Activated T-cell treated with anti-CD3 and anti-CD28 coated beads, Interleukin-2, amount 50 U/mL, for 24 hours (primary cell): Measurements from ENCODE around the gene MACROD2.

Experiments used
- DNase-seq: peaks from one replicate; pipeline ENCODE4 v3.0.0-alpha.2; 2020
- H3K27ac Mint-ChIP-seq: 2 replicates; pipeline ENCODE4 v1.8.0; 2020; ENCODE audit warnings: mild to moderate bottlenecking, mixed read lengths
- H3K27me3 Mint-ChIP-seq: 2 replicates; pipeline ENCODE4 v1.8.0; 2020; ENCODE audit warnings: mixed read lengths
- H3K36me3 Mint-ChIP-seq: 2 replicates; pipeline ENCODE4 v1.8.0; 2020; ENCODE audit warnings: low read depth, mixed read lengths
- H3K4me1 Mint-ChIP-seq: 2 replicates; pipeline ENCODE4 v1.8.0; 2020; ENCODE audit warnings: low read depth, mixed read lengths
- H3K4me3 Mint-ChIP-seq: 2 replicates; pipeline ENCODE4 v1.8.0; 2020; ENCODE audit warnings: mild to moderate bottlenecking, moderate library complexity, mixed read lengths
- H3K9me3 Mint-ChIP-seq: 2 replicates; pipeline ENCODE4 v1.8.0; 2020; ENCODE audit warnings: mixed read lengths

MACROD2 gene

DNA sequence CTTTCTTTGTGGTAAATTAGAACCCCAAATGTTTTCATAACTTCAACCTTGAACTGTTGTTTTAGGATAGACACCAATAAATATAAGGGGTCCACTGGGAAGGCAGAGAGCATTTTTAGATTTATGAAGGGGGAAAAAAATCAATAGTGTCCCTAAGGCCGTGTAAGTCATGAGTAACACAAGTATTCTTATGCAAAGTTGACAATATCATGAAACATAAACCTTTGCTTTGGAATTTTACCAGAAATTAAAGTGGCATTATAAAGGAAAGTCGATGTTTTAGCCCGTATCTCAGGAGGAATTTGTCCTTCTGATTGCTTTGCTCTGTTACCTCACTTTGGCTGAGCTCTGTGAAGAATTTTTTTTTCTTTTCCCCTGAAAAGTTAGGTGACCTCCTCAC is 737.0 kb downstream of the MACROD2 start:
- DNase-seq: no peak
- no peak overlapping the region for H3K4me3 Mint-ChIP-seq
- peaks cover 13% of the 10 kb centered on the region for H3K9me3 Mint-ChIP-seq
- H3K27ac Mint-ChIP-seq: no peak overlapping the region
- H3K4me1 Mint-ChIP-seq: no peaks in the 10 kb centered on the region
- H3K36me3 Mint-ChIP-seq: no peaks in the 10 kb centered on the region
- H3K27me3 Mint-ChIP-seq: no peaks in the 10 kb centered on the region

DNA sequence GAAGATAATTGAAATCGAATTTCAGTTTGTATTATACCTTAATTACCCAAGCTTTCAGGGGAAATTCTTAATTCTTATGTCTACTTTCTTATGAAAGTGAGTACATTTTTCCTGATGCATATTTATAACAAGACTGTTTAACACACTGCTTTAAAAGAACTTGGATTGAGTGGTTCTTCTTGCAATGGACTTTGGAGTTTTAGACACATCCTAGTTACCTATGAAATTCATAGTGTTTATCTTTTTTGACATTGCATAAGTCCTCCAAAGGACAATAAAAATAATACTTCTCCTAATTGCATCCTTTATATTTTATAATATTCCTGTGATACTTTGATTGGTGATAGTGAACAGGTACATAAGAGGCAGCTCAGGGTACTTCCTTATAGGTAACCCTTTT is 737.7 kb downstream of the MACROD2 start:
- Mint-ChIP-seq H3K36me3 (no peaks in the 10 kb centered on the region), H3K27ac (no peak overlapping the region), H3K4me3 (no peak overlapping the region), H3K27me3 (no peaks in the 10 kb centered on the region), H3K4me1 (no peaks in the 10 kb centered on the region), H3K9me3 (peaks cover 10% of the 10 kb centered on the region)
- no peak for DNase-seq

DNA sequence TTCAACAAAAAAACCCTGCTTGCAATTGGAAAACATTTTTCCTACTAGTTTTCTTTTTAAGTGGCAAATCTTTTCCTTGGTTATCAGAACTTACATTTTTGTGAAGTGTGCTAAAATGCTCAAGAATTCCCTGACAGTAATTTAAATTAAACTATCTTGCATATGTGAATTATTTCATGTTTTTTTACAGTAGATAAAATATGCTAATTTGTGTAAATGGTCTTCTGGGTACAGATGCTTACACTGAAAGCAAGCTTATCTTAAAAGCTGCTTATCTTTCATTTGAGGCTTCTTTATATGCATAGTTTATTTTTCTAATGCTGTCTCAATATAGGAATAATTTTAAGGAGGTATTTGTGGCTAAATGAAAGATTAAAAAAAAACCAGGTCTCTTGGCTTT is 745.1 kb downstream of the MACROD2 start:
- no peak for DNase-seq
- no peaks in the 10 kb centered on the region for H3K27me3 Mint-ChIP-seq
- H3K36me3 Mint-ChIP-seq: no peaks in the 10 kb centered on the region
- H3K4me3 Mint-ChIP-seq: no peak overlapping the region
- H3K9me3 Mint-ChIP-seq: peaks cover 9% of the 10 kb centered on the region
- H3K4me1 Mint-ChIP-seq: no peaks in the 10 kb centered on the region
- H3K27ac Mint-ChIP-seq: no peak overlapping the region

DNA sequence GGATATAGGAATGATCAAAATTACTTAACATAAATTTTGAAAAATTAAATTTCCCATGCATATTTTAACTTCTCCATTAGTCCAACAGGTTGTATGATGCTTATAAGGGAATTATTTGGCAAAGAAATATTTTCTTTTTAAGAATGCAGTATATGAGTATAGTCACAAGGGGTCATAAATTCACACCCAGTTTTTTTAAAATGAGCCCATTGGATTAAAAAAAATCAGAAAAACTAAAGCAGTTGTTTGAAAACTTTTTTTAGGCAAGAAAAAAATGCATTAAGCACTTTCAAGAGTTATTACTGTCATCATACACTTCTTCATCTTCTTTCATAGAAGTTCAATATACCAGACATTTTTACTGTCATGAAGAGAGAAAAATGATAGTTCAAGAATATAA is 746.3 kb downstream of the MACROD2 start:
- Mint-ChIP-seq H3K27ac (no peak overlapping the region), H3K4me3 (no peak overlapping the region), H3K36me3 (no peaks in the 10 kb centered on the region), H3K9me3 (peaks cover 9% of the 10 kb centered on the region), H3K4me1 (no peaks in the 10 kb centered on the region), H3K27me3 (no peaks in the 10 kb centered on the region)
- DNase-seq: no peak

DNA sequence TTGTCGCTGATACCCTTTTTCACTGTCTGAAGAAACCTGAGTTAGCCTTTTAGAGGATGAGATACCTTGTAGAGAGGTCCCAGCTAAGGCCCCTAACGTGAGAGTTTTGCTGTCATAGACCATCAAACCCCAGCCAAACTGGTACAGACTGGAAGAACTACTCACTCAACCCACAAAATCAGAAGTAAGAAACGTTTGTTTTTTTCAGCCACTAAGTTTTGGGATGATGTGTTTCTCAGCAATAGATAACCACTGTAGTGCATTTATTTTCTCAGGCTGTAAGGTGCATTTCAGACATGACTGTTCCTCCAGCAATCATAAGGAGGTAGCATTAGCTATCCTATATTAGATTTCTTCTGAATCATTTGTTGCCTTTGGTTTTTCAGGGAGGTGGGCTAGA is 749.4 kb downstream of the MACROD2 start:
- peaks cover 9% of the 10 kb centered on the region for H3K9me3 Mint-ChIP-seq
- no peak overlapping the region for H3K4me3 Mint-ChIP-seq
- no peak overlapping the region for H3K27ac Mint-ChIP-seq
- no peak for DNase-seq
- H3K27me3 Mint-ChIP-seq: no peaks in the 10 kb centered on the region
- no peaks in the 10 kb centered on the region for H3K36me3 Mint-ChIP-seq
- no peaks in the 10 kb centered on the region for H3K4me1 Mint-ChIP-seq

DNA sequence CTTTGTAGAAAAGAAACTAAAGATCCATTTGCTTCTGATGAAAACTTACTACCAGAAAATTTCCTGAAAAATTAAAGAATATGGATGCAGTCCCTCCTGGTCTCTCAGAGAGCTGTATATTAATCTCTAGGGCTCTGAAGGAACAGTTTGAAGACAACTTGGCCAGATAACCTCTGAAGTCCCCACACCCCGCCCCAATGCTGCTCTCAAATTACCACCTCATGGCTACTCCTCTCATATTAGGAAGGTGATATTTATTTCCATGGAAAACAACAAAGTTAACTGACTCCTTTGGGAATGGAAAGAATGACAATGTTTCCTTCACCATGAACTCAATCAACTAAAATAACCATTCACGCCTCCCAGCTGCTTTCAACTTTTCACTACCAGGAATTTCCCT is 750.5 kb downstream of the MACROD2 start:
- H3K27me3 Mint-ChIP-seq: no peaks in the 10 kb centered on the region
- no peak overlapping the region for H3K4me3 Mint-ChIP-seq
- H3K27ac Mint-ChIP-seq: no peak overlapping the region
- H3K9me3 Mint-ChIP-seq: peaks cover 9% of the 10 kb centered on the region
- H3K36me3 Mint-ChIP-seq: no peaks in the 10 kb centered on the region
- no peak for DNase-seq
- no peaks in the 10 kb centered on the region for H3K4me1 Mint-ChIP-seq

DNA sequence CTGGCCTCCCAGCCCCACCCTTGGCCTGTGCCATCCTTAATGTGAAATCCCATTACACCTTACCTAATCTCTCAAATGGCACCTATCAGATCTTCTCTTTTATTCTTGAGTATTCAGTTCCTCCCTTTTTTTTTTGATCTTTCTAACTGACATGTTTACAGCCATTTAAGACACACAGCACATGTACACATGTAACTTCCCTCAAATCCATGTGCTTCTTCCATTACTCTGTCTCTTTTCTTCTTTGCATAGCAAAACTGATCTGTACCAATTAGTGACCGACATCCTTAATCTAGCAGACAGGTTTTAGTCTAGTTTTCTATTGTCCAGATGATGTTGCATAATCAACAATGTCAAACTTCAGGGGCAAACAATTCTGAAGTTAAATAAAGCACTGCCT is 755.9 kb downstream of the MACROD2 start:
- Mint-ChIP-seq H3K27me3 (no peaks in the 10 kb centered on the region), H3K9me3 (peaks cover 6% of the 10 kb centered on the region)

DNA sequence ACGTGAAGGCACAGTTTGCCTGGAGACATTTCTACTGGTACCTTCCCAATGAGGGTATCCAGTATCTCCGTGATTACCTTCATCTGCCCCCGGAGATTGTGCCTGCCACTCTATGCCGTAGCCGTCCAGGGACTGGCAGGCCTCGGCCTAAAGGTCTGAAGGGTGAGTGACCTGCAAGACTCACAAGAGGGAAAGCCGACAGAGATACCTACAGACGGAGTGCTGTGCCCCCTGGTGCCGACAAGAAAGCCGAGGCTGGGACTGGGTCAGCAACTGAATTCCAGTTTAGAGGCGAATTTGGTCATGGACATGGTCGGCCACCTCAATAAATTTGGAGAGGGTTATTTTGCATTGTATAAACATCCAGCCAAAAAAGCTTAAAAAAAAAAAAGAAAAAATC is 762.4 kb downstream of the MACROD2 start:
- Mint-ChIP-seq H3K9me3 (peaks cover 3% of the 10 kb centered on the region), H3K27ac (no peak overlapping the region), H3K36me3 (no peaks in the 10 kb centered on the region), H3K4me1 (no peaks in the 10 kb centered on the region), H3K4me3 (no peak overlapping the region), H3K27me3 (no peaks in the 10 kb centered on the region)
- no peak for DNase-seq

More for the DNA sequence above, 755.9 kb downstream of the MACROD2 start:
- H3K27ac Mint-ChIP-seq: no peak overlapping the region
- no peak for DNase-seq
- H3K4me1 Mint-ChIP-seq: no peaks in the 10 kb centered on the region
- no peak overlapping the region for H3K4me3 Mint-ChIP-seq
- H3K36me3 Mint-ChIP-seq: no peaks in the 10 kb centered on the region

DNA sequence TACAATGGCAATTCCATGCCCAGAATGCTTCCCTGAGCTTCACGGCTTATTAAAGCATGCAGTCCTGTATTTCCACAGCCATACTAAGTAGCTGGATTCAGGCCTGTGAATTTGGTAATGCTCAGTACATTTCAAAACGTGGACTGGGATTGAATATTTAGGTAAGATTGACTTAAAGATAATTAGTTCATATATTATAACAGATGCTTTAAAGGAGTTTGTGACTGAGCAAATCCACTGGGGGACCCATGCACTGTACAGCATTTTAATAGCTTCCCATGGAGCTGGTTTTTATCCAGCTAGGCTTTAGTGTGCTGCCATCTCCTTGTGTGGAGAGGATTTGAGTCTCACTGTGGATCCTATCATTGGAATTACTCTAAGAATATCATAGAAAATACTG is 763.0 kb downstream of the MACROD2 start:
- peaks cover 3% of the 10 kb centered on the region for H3K9me3 Mint-ChIP-seq
- H3K27ac Mint-ChIP-seq: no peak overlapping the region
- H3K27me3 Mint-ChIP-seq: no peaks in the 10 kb centered on the region
- no peak for DNase-seq
- no peak overlapping the region for H3K4me3 Mint-ChIP-seq
- no peaks in the 10 kb centered on the region for H3K4me1 Mint-ChIP-seq
- H3K36me3 Mint-ChIP-seq: no peaks in the 10 kb centered on the region

DNA sequence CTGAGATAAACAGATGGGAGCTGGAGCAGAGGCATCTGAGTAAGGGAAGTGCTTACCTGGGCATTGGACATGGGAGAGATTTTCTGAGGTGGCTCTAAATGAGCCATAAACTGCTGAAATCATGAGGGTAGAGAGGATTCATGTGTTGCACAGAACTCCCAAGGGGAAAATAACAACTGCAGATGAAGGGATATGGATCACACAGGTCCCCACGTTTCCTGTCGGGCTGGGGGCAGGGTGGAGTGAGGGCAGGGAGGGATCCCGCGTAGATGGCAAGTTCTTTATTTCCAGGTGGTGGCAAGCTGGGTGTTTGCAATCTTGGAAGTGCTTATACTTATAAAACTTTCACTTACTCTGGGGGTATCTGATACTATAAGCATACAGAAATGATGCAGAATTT is 764.7 kb downstream of the MACROD2 start:
- DNase-seq: no peak
- H3K27ac Mint-ChIP-seq: no peak overlapping the region
- peaks cover 3% of the 10 kb centered on the region for H3K9me3 Mint-ChIP-seq
- H3K27me3 Mint-ChIP-seq: no peaks in the 10 kb centered on the region
- no peaks in the 10 kb centered on the region for H3K4me1 Mint-ChIP-seq
- no peak overlapping the region for H3K4me3 Mint-ChIP-seq
- H3K36me3 Mint-ChIP-seq: no peaks in the 10 kb centered on the region

DNA sequence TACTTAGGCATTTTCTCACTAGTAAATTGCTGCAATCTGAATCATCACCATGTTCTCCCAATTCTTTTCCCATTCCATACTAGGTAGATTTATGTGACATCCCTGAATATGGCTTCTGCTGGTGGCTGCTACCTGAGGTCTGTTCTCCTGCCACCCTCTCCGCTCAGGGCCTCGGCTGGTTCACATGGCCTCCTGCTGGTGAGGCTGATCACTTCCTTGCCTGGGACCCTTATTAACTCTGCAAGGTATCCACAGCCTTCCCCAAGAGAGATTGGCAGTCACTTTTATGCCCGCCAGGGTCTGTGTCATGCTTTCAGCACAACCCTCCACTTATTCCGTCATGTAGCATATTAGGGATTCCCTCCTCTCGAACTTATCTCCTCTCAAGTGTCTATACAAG is 766.6 kb downstream of the MACROD2 start:
- H3K27me3 Mint-ChIP-seq: no peaks in the 10 kb centered on the region
- no peaks in the 10 kb centered on the region for H3K4me1 Mint-ChIP-seq
- DNase-seq: no peak
- no peaks in the 10 kb centered on the region for H3K36me3 Mint-ChIP-seq
- peaks cover 3% of the 10 kb centered on the region for H3K9me3 Mint-ChIP-seq
- no peak overlapping the region for H3K27ac Mint-ChIP-seq
- H3K4me3 Mint-ChIP-seq: no peak overlapping the region

DNA sequence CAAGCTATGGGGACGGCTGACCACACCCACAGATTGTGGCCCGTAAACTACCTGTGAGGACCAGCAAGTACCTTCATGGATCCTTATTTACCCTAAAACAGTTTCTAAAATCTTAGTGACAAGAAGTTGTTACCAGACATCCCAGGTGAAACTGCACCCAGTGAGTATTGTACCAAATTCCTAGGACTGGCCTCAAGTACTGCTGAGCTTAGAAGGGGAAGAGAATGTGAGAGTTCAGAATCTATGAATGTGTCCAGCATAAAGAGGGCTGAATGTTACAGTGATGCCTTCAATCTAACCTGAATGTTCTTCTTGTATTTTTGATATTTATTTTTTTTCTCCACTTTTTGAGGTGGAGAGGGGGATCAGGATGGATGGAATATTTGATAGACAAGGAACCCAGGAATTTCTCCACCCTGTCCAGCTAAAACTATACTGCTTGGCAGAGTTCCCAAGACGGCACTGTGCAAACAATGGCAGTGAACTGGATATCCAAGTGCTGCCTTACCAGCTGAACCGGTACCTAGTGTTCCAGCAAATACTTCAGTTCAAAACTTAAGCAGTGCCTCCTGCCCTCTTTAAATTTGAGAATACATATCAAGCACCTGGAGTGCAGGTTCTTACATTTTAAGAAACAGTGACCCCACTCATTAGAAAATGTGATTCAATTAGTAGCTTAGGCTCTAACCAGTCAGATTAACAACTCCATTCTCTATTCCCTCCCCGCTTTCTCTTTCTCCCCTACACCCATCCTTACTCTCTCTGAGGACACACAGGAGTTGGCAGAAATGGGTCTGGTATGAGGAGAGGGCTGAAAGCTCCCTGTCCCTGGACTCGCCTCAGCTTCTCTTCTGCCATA is 769.4 kb downstream of the MACROD2 start:
- Mint-ChIP-seq H3K36me3 (no peaks in the 10 kb centered on the region), H3K4me1 (no peaks in the 10 kb centered on the region), H3K27ac (no peak overlapping the region), H3K4me3 (no peak overlapping the region), H3K27me3 (no peaks in the 10 kb centered on the region), H3K9me3 (peaks cover 5% of the 10 kb centered on the region)
- no peak for DNase-seq

DNA sequence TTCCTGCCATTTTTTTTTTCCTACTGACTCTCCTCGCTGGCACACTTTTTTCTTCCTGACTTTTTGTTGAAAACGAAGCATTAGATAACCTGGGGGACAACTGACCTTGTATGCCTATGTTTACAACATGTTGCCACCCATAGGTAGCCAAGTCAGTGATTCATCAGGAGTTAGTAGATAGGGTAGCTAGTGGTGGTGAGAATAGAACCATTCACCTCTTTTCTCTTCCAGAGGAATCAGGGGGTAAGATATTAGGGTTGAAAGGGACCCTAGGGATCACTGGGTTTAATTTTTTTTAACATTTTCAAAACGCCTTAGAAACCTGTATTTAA is 770.0 kb downstream of the MACROD2 start:
- Mint-ChIP-seq H3K27ac (no peak overlapping the region), H3K4me1 (no peaks in the 10 kb centered on the region), H3K27me3 (no peaks in the 10 kb centered on the region), H3K9me3 (peaks cover 4% of the 10 kb centered on the region), H3K36me3 (no peaks in the 10 kb centered on the region), H3K4me3 (no peak overlapping the region)
- no peak for DNase-seq

DNA sequence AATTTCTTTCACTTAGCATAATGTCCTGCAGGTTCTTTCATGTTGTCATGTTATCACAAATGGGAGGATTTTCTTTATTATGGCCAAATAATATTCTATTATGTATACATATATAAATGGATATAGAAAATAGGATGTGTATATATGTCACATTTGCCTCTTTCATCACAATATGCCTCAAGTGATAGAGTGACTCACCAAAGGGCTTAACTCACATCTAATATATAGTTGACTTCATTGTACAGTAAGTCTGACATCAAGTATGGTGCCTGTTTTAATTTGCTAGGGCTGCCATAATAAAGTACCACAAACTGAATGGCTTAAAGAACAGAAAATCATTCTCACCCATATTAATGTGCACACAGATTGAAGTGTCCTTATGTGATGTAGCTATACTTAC is 778.2 kb downstream of the MACROD2 start:
- H3K4me1 Mint-ChIP-seq: no peaks in the 10 kb centered on the region
- no peak for DNase-seq
- H3K27me3 Mint-ChIP-seq: no peaks in the 10 kb centered on the region
- H3K9me3 Mint-ChIP-seq: peaks cover 9% of the 10 kb centered on the region
- H3K27ac Mint-ChIP-seq: no peak overlapping the region
- no peaks in the 10 kb centered on the region for H3K36me3 Mint-ChIP-seq
- H3K4me3 Mint-ChIP-seq: no peak overlapping the region

DNA sequence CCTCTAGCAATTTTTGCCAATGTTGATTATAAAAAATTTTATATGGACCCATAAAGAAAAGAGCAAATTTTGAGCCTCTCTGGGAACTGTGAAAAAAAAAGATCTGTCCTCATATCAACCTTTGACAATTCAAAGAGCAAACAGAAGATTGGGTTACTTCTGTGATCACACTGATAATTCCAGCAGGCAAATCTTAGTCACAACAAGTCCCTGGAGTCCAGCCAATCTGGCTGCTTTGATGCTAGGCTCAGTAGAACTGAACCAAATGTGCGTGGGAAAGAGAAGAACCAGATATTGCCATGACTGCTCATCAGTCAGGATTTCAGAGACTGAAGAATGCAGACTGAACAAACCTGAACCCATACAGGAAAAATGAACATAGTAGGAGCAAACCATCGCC is 780.5 kb downstream of the MACROD2 start:
- Mint-ChIP-seq H3K36me3 (no peaks in the 10 kb centered on the region), H3K9me3 (peaks cover 8% of the 10 kb centered on the region), H3K4me3 (no peak overlapping the region), H3K27me3 (no peaks in the 10 kb centered on the region), H3K27ac (no peak overlapping the region), H3K4me1 (no peaks in the 10 kb centered on the region)
- no peak for DNase-seq

DNA sequence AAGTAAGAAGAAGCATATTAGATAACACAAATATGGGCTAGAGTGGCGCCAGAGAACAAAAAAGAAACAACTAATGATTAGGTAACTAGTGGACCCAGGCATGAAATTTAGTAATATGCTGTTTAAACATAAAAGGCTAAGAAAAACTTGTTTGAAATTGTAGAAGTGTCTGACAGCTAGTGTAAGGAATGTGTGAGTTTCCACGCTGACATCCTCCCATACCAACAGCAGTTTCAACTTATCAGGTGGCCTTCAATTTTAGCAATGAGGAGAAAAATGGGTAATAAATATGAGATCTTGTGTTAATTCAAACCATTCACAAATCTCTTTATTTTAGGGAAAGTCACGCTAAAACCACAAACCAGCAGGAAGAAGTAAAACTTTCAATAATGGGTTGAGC is 782.3 kb downstream of the MACROD2 start:
- H3K4me3 Mint-ChIP-seq: no peak overlapping the region
- H3K27me3 Mint-ChIP-seq: no peaks in the 10 kb centered on the region
- H3K36me3 Mint-ChIP-seq: no peaks in the 10 kb centered on the region
- H3K27ac Mint-ChIP-seq: no peak overlapping the region
- H3K4me1 Mint-ChIP-seq: no peaks in the 10 kb centered on the region
- DNase-seq: no peak
- peaks cover 9% of the 10 kb centered on the region for H3K9me3 Mint-ChIP-seq
